HG02840 (cell line): ENCODE measurements around the gene CFHR2.

Experiments
- ATAC-seq: cut with Tn5 transposase; IDR thresholded peaks from one replicate; pipeline ENCODE4 v1.9.1; 2021; ENCODE audit warnings: mild to moderate bottlenecking, moderate library complexity, moderate number of reproducible peaks; ENCODE audit not compliant: unreplicated experiment, low FRiP score

Gene CFHR2

GRCh38 chr1:196997423-196997822 is 53.9 kb downstream of the CFHR2 start:
- ATAC-seq: no peak

GRCh38 chr1:197001828-197002227 is 58.3 kb downstream of the CFHR2 start:
- no peak for ATAC-seq

DNA sequence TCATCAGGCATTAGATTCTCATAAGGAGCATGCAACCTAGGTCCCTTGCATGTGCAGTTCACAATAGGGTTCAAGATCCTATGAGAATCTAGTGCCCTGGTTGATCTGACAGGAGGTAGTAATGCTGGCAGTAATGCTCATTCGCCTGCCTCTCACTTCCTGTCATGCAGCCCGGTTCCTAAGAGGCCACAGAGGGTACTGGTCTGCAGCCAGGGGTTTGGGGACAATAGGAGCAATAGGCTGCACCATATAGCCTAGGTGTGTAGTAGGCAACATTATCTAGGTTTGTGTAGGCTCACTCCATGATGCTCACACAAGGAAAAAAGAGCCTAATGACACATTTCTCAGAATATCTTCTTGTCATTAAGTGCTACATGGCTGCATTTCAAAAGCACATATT is 59.6 kb downstream of the CFHR2 start:
- no peak for ATAC-seq

DNA sequence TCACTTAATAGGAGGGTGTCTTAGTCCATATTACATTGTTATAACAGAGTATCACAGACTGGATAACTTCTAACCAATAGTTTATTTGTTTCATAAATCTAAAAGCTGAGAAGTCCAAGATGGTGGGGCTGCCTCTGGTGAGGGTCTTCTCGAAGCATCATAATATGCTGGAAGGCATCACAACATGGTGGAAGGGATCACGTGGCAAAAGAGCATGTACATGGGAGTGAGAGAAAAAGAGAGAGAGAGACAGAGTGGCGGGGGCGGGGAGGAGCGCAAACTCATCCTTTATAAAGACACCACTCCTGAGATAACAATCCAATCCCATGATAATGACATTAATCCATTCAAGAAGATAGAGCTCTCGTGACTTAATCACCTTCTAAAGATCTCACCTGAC is 65.3 kb downstream of the CFHR2 start:
- ATAC-seq: no peak
